CD4-positive, alpha-beta T cell treated with Interleukin-2 at 100 ng/mL for 4 hours (primary cell): Measurements from ENCODE around the gene PRKAR1A.

Experiments
- DNase-seq: peaks from one replicate; pipeline ENCODE4 v3.0.0-alpha.2; 2020; ENCODE audit warnings: low spot score

Gene PRKAR1A

DNA sequence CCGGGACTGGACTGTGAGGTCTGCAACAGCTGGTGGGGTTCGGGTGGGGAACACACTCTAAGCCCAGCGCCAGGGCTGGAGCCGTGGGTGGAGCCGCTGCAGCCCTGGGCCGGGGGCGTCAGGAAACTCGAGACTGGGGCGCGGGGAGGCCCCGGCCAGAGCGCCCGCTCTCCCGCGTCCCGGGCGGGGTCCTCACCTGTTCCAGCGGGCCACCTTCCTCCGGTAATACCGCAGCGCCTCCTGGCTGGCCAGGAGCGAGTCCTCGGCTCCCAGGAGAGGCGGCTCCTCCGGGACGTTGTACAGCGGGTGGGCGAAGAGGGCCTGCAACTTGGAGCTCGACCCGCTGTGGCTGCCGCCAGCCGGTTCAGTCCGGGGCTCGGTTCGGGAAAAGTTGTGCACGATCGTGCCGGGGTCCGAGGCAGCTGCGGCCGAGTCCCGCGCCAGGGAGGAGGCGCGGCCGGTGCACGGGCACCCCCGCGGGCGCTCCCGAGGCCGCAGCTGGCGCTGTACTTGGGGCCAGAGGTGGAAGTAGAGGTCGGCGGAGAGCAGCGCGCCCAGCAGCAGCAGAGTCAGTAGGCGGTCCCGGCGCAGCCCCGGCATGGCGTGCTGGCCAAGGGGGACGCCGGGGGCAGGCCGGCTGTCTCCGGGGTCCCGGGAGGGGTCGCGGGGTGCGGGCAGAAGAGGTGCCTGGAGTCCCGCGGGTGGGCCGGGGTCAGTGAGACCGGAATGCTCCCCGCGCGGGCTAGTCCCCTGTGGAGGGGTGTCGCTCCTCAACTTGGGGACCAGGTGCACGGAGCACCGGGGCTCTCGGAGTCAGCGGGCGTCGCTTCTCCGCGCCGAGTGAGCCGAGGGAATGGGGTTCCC, 88.1 kb downstream of the PRKAR1A start:
- no peak for DNase-seq
